Fibroblast of pulmonary artery (primary cell): ENCODE results near the gene NCKAP5.

Experiments
- DNase-seq: peaks from one replicate; pipeline ENCODE4 v3.0.0-alpha.2; 2010; ENCODE audit warnings: low read depth
- H3K4me3 ChIP-seq: replicated peaks from 2 replicates; pipeline ENCODE4 v1.5.1; 2011; ENCODE audit warnings: low read depth, mild to moderate bottlenecking, control low read depth, low read length, moderate library complexity
- CTCF ChIP-seq: IDR thresholded peaks from 2 replicates; pipeline ENCODE4 v1.5.1; 2011; ENCODE audit warnings: mild to moderate bottlenecking, control low read depth, low read length, inconsistent platforms; ENCODE audit errors: missing control alignments

NCKAP5 gene

DNA sequence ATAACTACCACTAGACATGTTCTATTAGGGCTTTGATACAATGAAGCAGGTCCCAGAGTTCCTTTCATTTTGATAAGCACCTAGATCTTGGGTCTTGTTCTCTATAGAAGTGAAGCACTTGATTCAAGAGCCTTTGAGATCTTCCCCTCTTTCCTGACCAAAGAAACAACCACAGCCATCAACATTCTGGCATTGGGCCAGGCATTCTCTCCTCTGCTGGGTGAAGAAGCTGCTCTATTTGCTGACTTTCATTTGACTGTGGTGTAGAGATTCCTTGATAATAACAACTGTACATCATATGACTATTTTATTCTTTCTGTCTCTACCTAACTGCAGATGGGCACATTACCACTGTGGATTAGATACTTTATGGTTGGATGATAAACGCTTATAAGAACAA, 801.7 kb downstream of the NCKAP5 start:
- no peak for DNase-seq
- no peak for TF ChIP-seq CTCF
- H3K4me3 ChIP-seq, result no peak overlapping the region

DNA sequence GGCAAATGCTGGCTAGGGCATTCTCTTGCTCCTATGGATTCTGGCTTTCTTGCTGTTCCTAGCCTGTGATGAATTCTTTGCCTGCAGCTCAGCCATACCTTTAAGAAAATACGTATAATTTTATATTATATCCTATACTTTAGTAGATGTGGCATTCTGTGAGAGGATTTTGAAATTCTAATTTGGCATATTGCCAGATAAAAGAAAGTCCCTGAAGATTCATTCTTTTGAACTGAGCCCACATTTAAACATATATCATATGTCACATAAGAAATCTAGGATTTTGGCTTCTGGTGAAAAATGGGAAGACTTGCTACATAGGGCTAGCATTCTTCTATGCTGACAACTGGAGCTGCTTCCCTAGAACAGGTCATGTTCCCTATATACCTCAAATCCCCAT, 806.8 kb downstream of the NCKAP5 start:
- H3K4me3 ChIP-seq, result no peak overlapping the region
- no peak for DNase-seq
- no peak for TF ChIP-seq CTCF

DNA sequence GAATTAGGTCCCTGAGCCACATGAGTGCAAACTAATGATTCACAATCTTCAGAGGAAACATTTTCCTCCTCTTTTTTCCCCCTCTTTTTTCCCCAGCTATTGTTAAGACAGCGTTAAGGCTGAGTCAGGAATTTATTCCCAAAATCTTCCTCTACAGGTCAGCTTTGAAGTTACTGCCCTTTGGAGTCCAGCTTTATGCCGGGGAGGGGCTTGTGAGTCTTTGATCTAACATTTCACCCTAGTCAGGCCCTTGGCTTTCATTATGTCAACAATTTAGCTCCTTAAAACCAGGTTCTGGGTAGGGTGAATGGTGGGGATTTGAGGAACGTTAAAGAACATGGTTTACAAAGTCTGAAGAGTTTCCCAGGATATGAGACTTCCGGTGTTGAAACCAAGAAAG, 807.3 kb downstream of the NCKAP5 start:
- DNase-seq, result no peak
- TF ChIP-seq CTCF, result no peak
- no peak overlapping the region for H3K4me3 ChIP-seq

- no peak overlapping the region for H3K4me3 ChIP-seq
- no peak for TF ChIP-seq CTCF
- DNase-seq, result no peak
Observed at GRCh38 chr2:132760405-132760804, 807.9 kb downstream of the NCKAP5 start.

GRCh38 chr2:132758995-132759394, 809.3 kb downstream of the NCKAP5 start:
- DNase-seq, result no peak
- no peak overlapping the region for H3K4me3 ChIP-seq
- no peak for TF ChIP-seq CTCF

- H3K4me3 ChIP-seq, result no peak overlapping the region
- no peak for TF ChIP-seq CTCF
- DNase-seq, result peak; percentile 2
Observed at GRCh38 chr2:132757676-132758075, 810.6 kb downstream of the NCKAP5 start.

GRCh38 chr2:132757002-132757589, 811.2 kb downstream of the NCKAP5 start:
- no peak for DNase-seq
- TF ChIP-seq CTCF, result no peak
- no peak overlapping the region for H3K4me3 ChIP-seq
